Astrocyte of the cerebellum (primary cell): ENCODE data around the gene NABP1.
"Not testable (repeated sequence)": the region's sequence is repeated elsewhere in the genome, so short reads cannot be mapped to it uniquely, and the experiment has no call there.

Source experiments
- DNase-seq: peaks from one replicate; pipeline ENCODE4 v3.0.0-alpha.2; 2011; ENCODE audit warnings: low read depth
- H3K4me3 ChIP-seq: 2 replicates; pipeline ENCODE4 v1.5.1; 2011; ENCODE audit warnings: mild to moderate bottlenecking, low read depth, low read length, moderate library complexity
- CTCF ChIP-seq: IDR thresholded peaks from 2 replicates; pipeline ENCODE4 v1.5.1; 2012; ENCODE audit warnings: low read length, low read depth, moderate library complexity, mild to moderate bottlenecking; ENCODE audit errors: missing control alignments
- in situ Hi-C: cut with HindIII; loops from 2 replicates; pipeline ENCODE4 v1.10.0; 2017; ENCODE audit warnings: low sequenced_read_pairs

The NABP1 gene

GRCh38 chr2:191641609-191642008, 36.3 kb upstream of the NABP1 start:
- no peak for TF ChIP-seq CTCF
- in situ Hi-C loops = no loop called here
- H3K4me3 ChIP-seq = no peak overlapping the region
- no peak for DNase-seq

GRCh38 chr2:191642541-191642940, 35.4 kb upstream of the NABP1 start:
- no peak for DNase-seq
- in situ Hi-C loops = no loop called here
- no peak overlapping the region for H3K4me3 ChIP-seq
- no peak for TF ChIP-seq CTCF

GRCh38 chr2:191643429-191643828, 34.5 kb upstream of the NABP1 start:
- in situ Hi-C loops = no loop called here
- no peak for TF ChIP-seq CTCF
- no peak overlapping the region for H3K4me3 ChIP-seq
- DNase-seq = no peak

- H3K4me3 ChIP-seq, in situ Hi-C loops, DNase-seq: not testable (repeated sequence)
These were observed 33.3 kb upstream of the NABP1 start for GRCh38 chr2:191644613-191645012.

GRCh38 chr2:191645032-191645431, 32.9 kb upstream of the NABP1 start:
- H3K4me3 ChIP-seq = no peak overlapping the region
- in situ Hi-C loops = no loop called here

GRCh38 chr2:191645434-191646162, 32.3 kb upstream of the NABP1 start:
- no peak for DNase-seq
- TF ChIP-seq CTCF = no peak
- in situ Hi-C loops = no loop called here
- no peak overlapping the region for H3K4me3 ChIP-seq

More at GRCh38 chr2:191645032-191645431, 32.9 kb upstream of the NABP1 start:
- TF ChIP-seq CTCF = no peak
- no peak for DNase-seq

- no peak for TF ChIP-seq CTCF
- no peak for DNase-seq
- no peak overlapping the region for H3K4me3 ChIP-seq
- in situ Hi-C loops = no loop called here
These were observed 31.6 kb upstream of the NABP1 start for GRCh38 chr2:191646163-191646902.
